Measurements from ENCODE around the gene LCN6.

DNA sequence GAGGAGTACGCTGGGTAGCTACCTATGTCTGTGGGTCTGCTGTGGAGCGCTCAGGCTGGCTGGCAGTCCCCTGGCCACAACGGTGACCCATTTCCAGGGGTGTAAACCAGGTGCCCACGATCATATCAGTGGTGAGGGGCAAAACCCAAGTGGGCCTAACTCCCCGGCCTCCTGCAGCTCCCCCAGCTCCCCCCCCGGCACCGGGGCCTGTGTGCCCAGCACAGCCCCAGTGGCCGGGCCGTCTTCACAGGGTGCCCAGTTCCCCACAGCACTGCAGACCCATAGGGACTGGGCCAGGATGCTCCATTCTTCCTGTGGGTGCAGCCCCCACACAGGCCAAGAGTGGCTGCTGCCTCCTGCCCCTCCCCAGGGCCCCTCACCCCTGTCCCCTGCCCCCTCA, 10.7 kb upstream of the LCN6 start:
- TF ChIP-seq, protein P1, sequence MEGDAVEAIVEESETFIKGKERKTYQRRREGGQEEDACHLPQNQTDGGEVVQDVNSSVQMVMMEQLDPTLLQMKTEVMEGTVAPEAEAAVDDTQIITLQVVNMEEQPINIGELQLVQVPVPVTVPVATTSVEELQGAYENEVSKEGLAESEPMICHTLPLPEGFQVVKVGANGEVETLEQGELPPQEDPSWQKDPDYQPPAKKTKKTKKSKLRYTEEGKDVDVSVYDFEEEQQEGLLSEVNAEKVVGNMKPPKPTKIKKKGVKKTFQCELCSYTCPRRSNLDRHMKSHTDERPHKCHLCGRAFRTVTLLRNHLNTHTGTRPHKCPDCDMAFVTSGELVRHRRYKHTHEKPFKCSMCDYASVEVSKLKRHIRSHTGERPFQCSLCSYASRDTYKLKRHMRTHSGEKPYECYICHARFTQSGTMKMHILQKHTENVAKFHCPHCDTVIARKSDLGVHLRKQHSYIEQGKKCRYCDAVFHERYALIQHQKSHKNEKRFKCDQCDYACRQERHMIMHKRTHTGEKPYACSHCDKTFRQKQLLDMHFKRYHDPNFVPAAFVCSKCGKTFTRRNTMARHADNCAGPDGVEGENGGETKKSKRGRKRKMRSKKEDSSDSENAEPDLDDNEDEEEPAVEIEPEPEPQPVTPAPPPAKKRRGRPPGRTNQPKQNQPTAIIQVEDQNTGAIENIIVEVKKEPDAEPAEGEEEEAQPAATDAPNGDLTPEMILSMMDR (IDR thresholded peaks at IDR 0.05): no peak
- TF ChIP-seq POLR2A (IDR thresholded peaks at IDR 0.05): no peak
